Tibial nerve (tissue), 4 donors: ENCODE measurements around the gene OLIG2. TPM values are rescaled to one million over a fixed set of nuclear protein-coding genes. Genes with fewer than 3 reads are reported as not detected.

Experiments
- DNase-seq, 2 donors: peaks; one replicate each; pipeline ENCODE4 v3.0.0-alpha.2; 2019; ENCODE audit warnings: low spot score in 2 of 2
- H3K27ac ChIP-seq, 4 donors: fragments of 200-600 bp; sonication (generic) in 3 of 4; one replicate each; pipeline ENCODE4 v1.5.1; 2017 to 2019; ENCODE audit warnings: mild to moderate bottlenecking in 1 of 4
- H3K27me3 ChIP-seq, 2 donors: fragments of 200-600 bp; sonication (generic) in 1 of 2; one replicate each; pipeline versions ENCODE4 v1.5.1 to v1.6.0; 2017 to 2019
- H3K36me3 ChIP-seq, 3 donors: fragments of 200-600 bp; sonication (generic); one replicate each; pipeline ENCODE4 v1.5.1; 2018 to 2019
- H3K4me1 ChIP-seq, 4 donors: fragments of 200-600 bp; sonication (generic) in 3 of 4; one replicate each; pipeline ENCODE4 v1.5.1; 2017 to 2019
- H3K4me3 ChIP-seq, 4 donors: fragments of 200-600 bp; sonication (generic) in 3 of 4; one replicate each; pipeline ENCODE4 v1.5.1; 2017 to 2019; ENCODE audit warnings: mild to moderate bottlenecking in 1 of 4, moderate library complexity in 1 of 4
- H3K9me3 ChIP-seq, 4 donors: fragments of 200-600 bp; sonication (generic) in 3 of 4; one replicate each; pipeline ENCODE4 v1.5.1; 2017 to 2019
- CTCF ChIP-seq, 5 experiments: fragments of 200-600 bp in 3 of 5; fragments of 450-650 bp in 2 of 5; sonication (generic) in 3 of 5; IDR thresholded peaks; one replicate each; pipeline ENCODE4 v1.5.1; 2016 to 2019; ENCODE audit warnings: antibody characterized with exemption in 5 of 5, mild to moderate bottlenecking in 3 of 5, moderate library complexity in 2 of 5
- EP300 ChIP-seq, 2 donors: sonication (generic); formaldehyde crosslinking; IDR thresholded peaks; one replicate each; pipeline ENCODE4 v1.6.1; 2017; ENCODE audit warnings: antibody characterized with exemption in 2 of 2, mild to moderate bottlenecking in 1 of 2
- POLR2A ChIP-seq, 2 donors: fragments of 450-650 bp; IDR thresholded peaks; one replicate each; pipeline ENCODE4 v1.6.1; 2017; ENCODE audit warnings: antibody characterized with exemption in 2 of 2, mild to moderate bottlenecking in 2 of 2, moderate library complexity in 2 of 2
- WGBS, 2 donors: methylation state at CpG; one replicate each; pipeline ENCODE4 v1.1.5; 2018; 5-methylcytosine and 5-hydroxymethylcytosine counted together
- total RNA-seq, 4 donors: library from RNA; depleted of rRNA; stranded (reverse); fragments of >200 nt; gene quantifications; one replicate each; pipeline ENCODE4 v1.1.0, GENCODE V29; 2016

The OLIG2 gene
- total RNA-seq, 4 donors from 2014 or later = 0.21 to 1.3 TPM; not detected in 2

- no peaks in the 10 kb centered on the region for H3K9me3 ChIP-seq
- H3K27ac ChIP-seq = no peak overlapping the region
- H3K27me3 ChIP-seq = peaks cover 0 to 48% of the 10 kb centered on the region in 2 donors
- H3K4me3 ChIP-seq = no peak overlapping the region
- WGBS, 2 donors = 91 to 99% methylated on average over 4 of the region's 4 CpGs
- H3K36me3 ChIP-seq = no peaks in the 10 kb centered on the region
- H3K4me1 ChIP-seq = peaks cover 0 to 26% (median 3%) of the 10 kb centered on the region in 4 donors
- TF ChIP-seq CTCF (IDR thresholded peaks at IDR 0.05) = no peak
- TF ChIP-seq POLR2A (IDR thresholded peaks at IDR 0.05) = no peak
- TF ChIP-seq EP300 (IDR thresholded peaks at IDR 0.05) = no peak
- DNase-seq = no peak
Measured at GRCh38 chr21:33061233-33061632, 35.5 kb downstream of the OLIG2 start.

DNA sequence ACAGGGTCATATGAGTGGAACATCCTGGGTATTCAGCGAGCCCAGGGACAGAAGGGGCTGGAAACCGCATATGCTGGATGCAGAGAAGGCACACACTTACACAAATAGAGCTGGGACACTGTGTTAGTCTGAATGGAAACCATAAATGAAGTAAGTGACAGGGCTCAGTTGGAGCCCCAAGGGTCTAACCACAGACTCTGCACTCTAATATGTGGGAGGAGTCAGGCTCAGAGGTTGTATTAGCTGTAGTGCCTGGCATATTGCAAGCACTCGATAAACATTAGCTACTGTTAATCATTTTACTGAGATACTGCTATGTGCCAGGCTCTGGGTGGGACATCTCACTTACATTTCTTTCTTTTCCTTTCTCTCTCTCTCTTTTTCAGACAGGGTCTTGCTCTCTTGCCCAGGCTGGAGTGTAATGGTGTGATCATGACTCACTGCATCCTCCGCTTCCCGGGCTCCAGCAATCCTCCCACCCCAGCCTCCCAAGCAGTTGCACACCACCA lies 37.7 kb downstream of the OLIG2 start:
- no peak for DNase-seq
- no peak overlapping the region for H3K4me3 ChIP-seq
- no peak overlapping the region for H3K27ac ChIP-seq
- H3K4me1 ChIP-seq = peaks cover 0 to 22% (median 3%) of the 10 kb centered on the region in 4 donors
- 85% methylated on average over 5 of the region's 5 CpGs for WGBS, 2 donors
- no peaks in the 10 kb centered on the region for H3K36me3 ChIP-seq
- H3K9me3 ChIP-seq = no peaks in the 10 kb centered on the region
- peaks cover 0 to 70% of the 10 kb centered on the region in 2 donors for H3K27me3 ChIP-seq
- TF ChIP-seq POLR2A (IDR thresholded peaks at IDR 0.05) (no peak), EP300 (IDR thresholded peaks at IDR 0.05) (no peak), CTCF (IDR thresholded peaks at IDR 0.05) (no peak)

GRCh38 chr21:33063907-33064622 lies 38.3 kb downstream of the OLIG2 start:
- WGBS, 2 donors = 33 to 41% methylated on average over 12 to 14 of the region's 14 CpGs
- DNase-seq = no peak
- TF ChIP-seq POLR2A (IDR thresholded peaks at IDR 0.05) = no peak
- TF ChIP-seq CTCF (IDR thresholded peaks at IDR 0.05) = no peak
- TF ChIP-seq EP300 (IDR thresholded peaks at IDR 0.05) = no peak
- H3K36me3 ChIP-seq = no peaks in the 10 kb centered on the region
- no peak overlapping the region for H3K27ac ChIP-seq
- H3K4me1 ChIP-seq = peaks cover 0 to 16% (median 3%) of the 10 kb centered on the region in 4 donors
- peaks cover 0 to 4% (median under 1%) of the 10 kb centered on the region in 4 donors for H3K9me3 ChIP-seq
- H3K27me3 ChIP-seq = peaks cover 0 to 76% of the 10 kb centered on the region in 2 donors
- H3K4me3 ChIP-seq = no peak overlapping the region

DNA sequence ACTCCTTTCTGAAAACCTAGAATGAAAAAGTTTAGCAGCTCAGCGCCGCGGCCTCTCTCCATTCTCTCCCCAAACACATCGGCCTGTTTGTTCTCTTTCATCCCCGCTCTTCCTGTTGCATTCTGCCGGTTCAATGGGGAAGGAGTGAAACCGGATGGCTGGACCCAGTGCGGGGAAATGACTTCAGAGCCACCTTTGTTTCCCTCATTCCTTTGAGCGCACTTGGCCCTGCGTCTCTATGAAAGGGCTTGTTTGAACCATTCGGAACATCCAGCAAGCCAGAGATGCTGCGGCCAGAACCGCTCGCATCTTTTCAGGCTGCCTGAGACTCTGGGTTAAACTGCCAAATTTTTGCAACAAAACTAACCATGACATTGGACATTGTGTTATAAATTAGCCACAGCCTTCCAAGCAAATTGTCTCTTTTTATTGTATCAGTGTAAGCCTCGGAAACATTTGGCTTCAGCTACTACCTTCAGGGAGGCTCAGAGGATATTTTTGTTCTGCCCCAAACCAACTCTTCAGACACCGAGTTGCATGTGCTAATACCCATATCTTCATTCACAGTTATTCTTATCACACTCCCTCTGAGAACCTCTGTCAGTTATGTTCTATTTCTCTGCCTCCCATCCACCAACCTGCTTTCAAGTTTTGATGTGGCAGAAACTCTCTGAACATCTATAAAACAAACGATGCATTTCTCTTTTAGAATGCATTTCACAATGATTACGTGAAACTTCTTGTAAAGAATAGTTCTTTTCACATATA lies 39.1 kb downstream of the OLIG2 start:
- DNase-seq = no peak
- whole genome bisulfite sequencing, 2 donors = 26 to 31% methylated on average over 18 of the region's 18 CpGs
- H3K4me3 ChIP-seq = no peak overlapping the region
- peaks cover 0 to 84% of the 10 kb centered on the region in 2 donors for H3K27me3 ChIP-seq
- H3K36me3 ChIP-seq = no peaks in the 10 kb centered on the region
- H3K4me1 ChIP-seq = peaks cover 0 to 12% (median 4%) of the 10 kb centered on the region in 4 donors
- H3K9me3 ChIP-seq = peaks cover 0 to 12% (median 3%) of the 10 kb centered on the region in 4 donors
- no peak overlapping the region for H3K27ac ChIP-seq
- TF ChIP-seq EP300 (IDR thresholded peaks at IDR 0.05) = no peak
- no peak for TF ChIP-seq POLR2A (IDR thresholded peaks at IDR 0.05)
- TF ChIP-seq CTCF (IDR thresholded peaks at IDR 0.05) = no peak

GRCh38 chr21:33067043-33067442 lies 41.3 kb downstream of the OLIG2 start:
- H3K4me1 ChIP-seq = peaks cover 0 to 34% (median 20%) of the 10 kb centered on the region in 4 donors
- no peak for TF ChIP-seq EP300 (IDR thresholded peaks at IDR 0.05)
- no peak for TF ChIP-seq POLR2A (IDR thresholded peaks at IDR 0.05)
- TF ChIP-seq CTCF (IDR thresholded peaks at IDR 0.05) = no peak
- no peaks in the 10 kb centered on the region for H3K36me3 ChIP-seq
- no peak overlapping the region for H3K4me3 ChIP-seq
- peaks cover 0 to 13% (median 3%) of the 10 kb centered on the region in 4 donors for H3K9me3 ChIP-seq
- no peak overlapping the region for H3K27ac ChIP-seq
- 81 to 85% methylated on average over 6 to 7 of the region's 7 CpGs for WGBS, 2 donors
- peaks cover 0 to 95% of the 10 kb centered on the region in 2 donors for H3K27me3 ChIP-seq
- DNase-seq = no peak
